HT1080 (cell line): Measurements from ENCODE around the gene NTHL1. TPM values are rescaled to one million over a fixed set of nuclear protein-coding genes. Genes with fewer than 3 reads are reported as not detected.

Experiments
- DNase-seq: peaks from one replicate; pipeline ENCODE4 v3.0.0-alpha.2; 2015; ENCODE audit warnings: low read depth
- total RNA-seq: library from RNA; depleted of rRNA; stranded (reverse); fragments of >200 nt; shearing (Covaris generic); gene quantifications from 2 replicates; pipeline ENCODE4 v1.2.3, GENCODE V29; 2014

The NTHL1 gene
- total RNA-seq, 1 experiment from 2014 or later, result 61.5 TPM

- no peak for DNase-seq
These were observed 18.5 kb upstream of the NTHL1 start for GRCh38 chr16:2066139-2066538.

- no peak for DNase-seq
These were observed 16.8 kb upstream of the NTHL1 start for GRCh38 chr16:2064368-2064945.

- DNase-seq, result no peak
These were observed 16.2 kb upstream of the NTHL1 start for GRCh38 chr16:2063861-2064260.

GRCh38 chr16:2062801-2063200 is 15.2 kb upstream of the NTHL1 start:
- DNase-seq, result no peak

GRCh38 chr16:2061526-2061925 is 13.9 kb upstream of the NTHL1 start:
- no peak for DNase-seq

- DNase-seq, result no peak
These were observed 13.4 kb upstream of the NTHL1 start for GRCh38 chr16:2061023-2061422.

GRCh38 chr16:2060346-2060745 is 12.7 kb upstream of the NTHL1 start:
- no peak for DNase-seq

- no peak for DNase-seq
These were observed 11.2 kb upstream of the NTHL1 start for GRCh38 chr16:2058872-2059271.

- DNase-seq, result no peak
These were observed 10.8 kb upstream of the NTHL1 start for GRCh38 chr16:2058420-2058819.

- DNase-seq, result no peak
These were observed 9.8 kb upstream of the NTHL1 start for GRCh38 chr16:2057438-2057837.

- DNase-seq, result no peak
These were observed 9.2 kb upstream of the NTHL1 start for GRCh38 chr16:2056681-2057407.

GRCh38 chr16:2056077-2056476 is 8.4 kb upstream of the NTHL1 start:
- DNase-seq, result no peak

- no peak for DNase-seq
These were observed 7.1 kb upstream of the NTHL1 start for GRCh38 chr16:2054543-2055245.

- DNase-seq, result no peak
These were observed 6.3 kb upstream of the NTHL1 start for GRCh38 chr16:2053897-2054296.

GRCh38 chr16:2053211-2053610 is 5.6 kb upstream of the NTHL1 start:
- DNase-seq, result no peak

- DNase-seq, result no peak
These were observed 496 bp upstream of the NTHL1 start for GRCh38 chr16:2048116-2048543.

- peak; percentile 64 for DNase-seq
These were observed 723 bp downstream of the NTHL1 start for GRCh38 chr16:2046893-2047329.

- DNase-seq, result no peak
These were observed 1.4 kb downstream of the NTHL1 start for GRCh38 chr16:2045965-2046892.

GRCh38 chr16:2044541-2044940 is 3.1 kb downstream of the NTHL1 start:
- DNase-seq, result no peak

- no peak for DNase-seq
These were observed 3.8 kb downstream of the NTHL1 start for GRCh38 chr16:2043667-2044451.
